Stimulated activated CD8-positive, alpha-beta memory T cell treated with anti-CD3 and anti-CD28 coated beads, Interleukin-4, amount 100 ng/mL, for 4 hours (primary cell): ENCODE measurements around the gene TNS4.

Source experiments
- DNase-seq, 2 donors: peaks; one replicate each; pipeline ENCODE4 v3.0.0-alpha.2; 2020; ENCODE audit warnings: low read depth in 2 of 2, low spot score in 1 of 2

Gene TNS4

GRCh38 chr17:40459636-40460603 lies 41.5 kb downstream of the TNS4 start:
- no peak for DNase-seq

GRCh38 chr17:40458851-40459482 lies 42.5 kb downstream of the TNS4 start:
- no peak for DNase-seq

- DNase-seq: no peak
Observed at GRCh38 chr17:40457964-40458791, 43.2 kb downstream of the TNS4 start.

- DNase-seq: no peak
Observed at GRCh38 chr17:40457369-40457768, 44.1 kb downstream of the TNS4 start.

- DNase-seq: no peak
Observed at GRCh38 chr17:40456396-40456951, 44.9 kb downstream of the TNS4 start.

- no peak for DNase-seq
Observed at GRCh38 chr17:40454613-40454995, 46.8 kb downstream of the TNS4 start.

- no peak for DNase-seq
Observed at GRCh38 chr17:40453881-40454612, 47.4 kb downstream of the TNS4 start.

GRCh38 chr17:40452921-40453378 lies 48.5 kb downstream of the TNS4 start:
- no peak for DNase-seq

GRCh38 chr17:40452216-40452787 lies 49.1 kb downstream of the TNS4 start:
- DNase-seq: no peak

- no peak for DNase-seq
Observed at GRCh38 chr17:40451420-40451819, 50.0 kb downstream of the TNS4 start.

- no peak for DNase-seq
Observed at GRCh38 chr17:40450175-40450574, 51.2 kb downstream of the TNS4 start.

- DNase-seq: no peak
Observed at GRCh38 chr17:40448639-40449261, 52.7 kb downstream of the TNS4 start.

- DNase-seq: no peak
Observed at GRCh38 chr17:40448213-40448638, 53.2 kb downstream of the TNS4 start.

- DNase-seq: no peak
Observed at GRCh38 chr17:40447806-40448205, 53.6 kb downstream of the TNS4 start.

- DNase-seq: no peak
Observed at GRCh38 chr17:40447148-40447644, 54.2 kb downstream of the TNS4 start.

- no peak for DNase-seq
Observed at GRCh38 chr17:40445751-40446468, 55.5 kb downstream of the TNS4 start.

GRCh38 chr17:40443988-40444899 lies 57.2 kb downstream of the TNS4 start:
- no peak for DNase-seq
